GM23338 (cell line): ENCODE measurements around the gene NINL. TPM values are rescaled to one million over a fixed set of nuclear protein-coding genes. Genes with fewer than 3 reads are reported as not detected.

Experiments
- ATAC-seq: fragments of 200-7000 bp; cut with Tn5 transposase; 3 replicates; pipeline ENCODE4 v1.9.1; 2020
- DNase-seq: peaks from one replicate; pipeline ENCODE4 v3.0.0-alpha.2; 2015; ENCODE audit warnings: low spot score
- H2AFZ ChIP-seq: fragments of 200-600 bp; sonication (generic); 2 replicates; pipeline ENCODE4 v1.8.0; 2016; ENCODE audit warnings: antibody characterized with exemption, mild to moderate bottlenecking, moderate library complexity
- H3F3A ChIP-seq: fragments of 200-600 bp; sonication (generic); replicated peaks from 2 replicates; pipeline ENCODE4 v1.8.0; 2017; ENCODE audit warnings: antibody characterized with exemption, mixed run types, low read depth
- H3K27ac ChIP-seq: fragments of 200-600 bp; sonication (generic); 2 replicates; pipeline ENCODE4 v1.6.1; 2016; ENCODE audit warnings: low read depth
- H3K27me3 ChIP-seq: fragments of 200-600 bp; sonication (generic); 2 replicates; pipeline ENCODE4 v1.8.0; 2016; ENCODE audit warnings: mild to moderate bottlenecking, mixed run types, moderate library complexity; ENCODE audit not compliant: insufficient read depth
- H3K36me3 ChIP-seq: fragments of 200-600 bp; sonication (generic); 2 replicates; pipeline ENCODE4 v1.8.0; 2016; ENCODE audit warnings: mild to moderate bottlenecking; ENCODE audit not compliant: insufficient read depth
- H3K4me1 ChIP-seq: fragments of 200-600 bp; sonication (generic); 2 replicates; pipeline ENCODE4 v1.8.0; 2016; ENCODE audit warnings: mild to moderate bottlenecking, moderate library complexity; ENCODE audit not compliant: insufficient read depth
- H3K4me2 ChIP-seq: fragments of 200-600 bp; sonication (generic); 2 replicates; pipeline ENCODE4 v1.7.1; 2017; ENCODE audit warnings: mixed run types
- H3K4me3 ChIP-seq: fragments of 200-600 bp; sonication (generic); 2 replicates; pipeline ENCODE4 v1.6.1; 2016; ENCODE audit warnings: mixed run types
- H3K79me2 ChIP-seq: fragments of 200-600 bp; sonication (generic); replicated peaks from 2 replicates; pipeline ENCODE4 v1.8.0; 2017; ENCODE audit warnings: mild to moderate bottlenecking; ENCODE audit not compliant: insufficient read depth
- H3K9me2 ChIP-seq: fragments of 200-600 bp; sonication (generic); 2 replicates; pipeline ENCODE4 v1.8.0; 2017; ENCODE audit not compliant: insufficient read depth
- H4K20me1 ChIP-seq: fragments of 200-600 bp; sonication (generic); replicated peaks from 2 replicates; pipeline ENCODE4 v1.8.0; 2017; ENCODE audit warnings: mild to moderate bottlenecking; ENCODE audit not compliant: insufficient read depth
- H3K27ac Mint-ChIP-seq: 2 replicates; pipeline ENCODE4 v1.8.0; 2020; ENCODE audit warnings: inconsistent platforms, mild to moderate bottlenecking, moderate library complexity, mixed read lengths
- H3K27me3 Mint-ChIP-seq: 3 replicates; pipeline ENCODE4 v1.8.0; 2022; ENCODE audit warnings: low read depth, mild to moderate bottlenecking, moderate library complexity, mixed read lengths, inconsistent platforms; ENCODE audit not compliant: insufficient read depth, poor library complexity
- H3K36me3 Mint-ChIP-seq: 3 replicates; pipeline ENCODE4 v1.8.0; 2021; ENCODE audit warnings: low read depth, mild to moderate bottlenecking, inconsistent platforms, moderate library complexity, mixed read lengths
- H3K4me1 Mint-ChIP-seq: 3 replicates; pipeline ENCODE4 v1.8.0; 2020; ENCODE audit warnings: mild to moderate bottlenecking, inconsistent platforms, mixed read lengths
- H3K4me3 Mint-ChIP-seq: 3 replicates; pipeline ENCODE4 v1.8.0; 2021; ENCODE audit warnings: moderate library complexity, mild to moderate bottlenecking, inconsistent platforms, mixed read lengths
- H3K9me3 Mint-ChIP-seq: 3 replicates; pipeline ENCODE4 v1.8.0; 2020; ENCODE audit warnings: moderate library complexity, mild to moderate bottlenecking, inconsistent platforms, mixed read lengths
- CTCF ChIP-seq, 2 experiments: fragments of 200-600 bp in 1 of 2; sonication (generic) in 1 of 2; conservative IDR thresholded peaks; 2 replicates each; pipeline versions ENCODE4 v1.5.1 to v1.6.1; 2016 to 2017; ENCODE audit warnings: antibody characterized with exemption in 2 of 2, low read depth in 2 of 2, mild to moderate bottlenecking in 2 of 2, moderate library complexity in 1 of 2
- ETS1 ChIP-seq: IDR thresholded peaks from 2 replicates; pipeline ENCODE4 v1.6.1; 2016; ENCODE audit warnings: antibody characterized with exemption
- EZH2 ChIP-seq: fragments of 200-600 bp; sonication (generic); IDR thresholded peaks from one replicate; pipeline ENCODE4 v1.8.0; 2017; ENCODE audit warnings: antibody characterized with exemption, mild to moderate bottlenecking, low read depth; ENCODE audit not compliant: unreplicated experiment
- EZH2phosphoT487 ChIP-seq: fragments of 200-600 bp; sonication (generic); IDR thresholded peaks from one replicate; pipeline ENCODE4 v1.8.1; 2018; ENCODE audit warnings: antibody characterized with exemption; ENCODE audit not compliant: unreplicated experiment
- REST ChIP-seq: IDR thresholded peaks from one replicate; pipeline ENCODE4 v1.6.1; 2018; ENCODE audit warnings: antibody characterized with exemption; ENCODE audit not compliant: unreplicated experiment
- STAT1 ChIP-seq: IDR thresholded peaks from one replicate; pipeline ENCODE4 v1.6.1; 2016; ENCODE audit warnings: antibody characterized with exemption; ENCODE audit not compliant: unreplicated experiment
- ZNF331 ChIP-seq: fragments of 250-450 bp; sonication (Bioruptor Pico); IDR thresholded peaks from 2 replicates; pipeline ENCODE4 v1.5.0; 2020; ENCODE audit warnings: low read depth, mild to moderate bottlenecking, moderate library complexity
- ZNF462 ChIP-seq: fragments of 250-450 bp; sonication (Bioruptor Pico); IDR thresholded peaks from 2 replicates; pipeline ENCODE4 v1.5.0; 2020; ENCODE audit warnings: mild to moderate bottlenecking, moderate library complexity
- polyA plus RNA-seq: library from polyadenylated mRNA; unstranded; fragments of >200 nt; fragmentation: Nextera tagmentation; extraction: Ambion mirVana; gene quantifications from 2 replicates; pipeline ENCODE4 v1.2.1, GENCODE V29; 2016
- total RNA-seq: library from RNA; depleted of rRNA; stranded (reverse); fragments of >200 nt; shearing (Covaris generic); gene quantifications from 2 replicates; pipeline ENCODE4 v1.2.3, GENCODE V29; 2014

Gene NINL
- total and polyA plus RNA-seq, 2 experiments from 2014 or later: 18.0 to 31.2 TPM

- Histone ChIP-seq H3K36me3 (peaks cover 5% of the 10 kb centered on the region), H3K9me2 (no peaks in the 10 kb centered on the region), H3K79me2 (no peaks in the 10 kb centered on the region), H3K27ac (no peak overlapping the region), H3K27me3 (no peaks in the 10 kb centered on the region), H4K20me1 (no peaks in the 10 kb centered on the region; the same call in 1 of the 2 replicates), H3F3A (no peaks in the 10 kb centered on the region), H3K4me2 (no peak overlapping the region), H3K4me1 (no peaks in the 10 kb centered on the region), H3K4me3 (no peak overlapping the region), H2AFZ (no peak overlapping the region)
- Mint-ChIP-seq H3K4me1 (no peaks in the 10 kb centered on the region), H3K27me3 (peaks cover 19% of the 10 kb centered on the region), H3K4me3 (no peak overlapping the region), H3K36me3 (peaks cover 43% of the 10 kb centered on the region), H3K27ac (no peak overlapping the region), H3K9me3 (no peaks in the 10 kb centered on the region)
- ATAC-seq (no peak), DNase-seq (no peak)
- TF ChIP-seq ETS1 (no peak), CTCF (conservative IDR thresholded peaks at IDR 0.05; ENCODE audit: low read depth in 2 of 2) (no peak), ZNF331 (CRISPR knock-in tag) (no peak), ZNF462 (CRISPR knock-in tag) (no peak), REST (no peak), STAT1 (no peak), EZH2phosphoT487 (no peak), EZH2 (no peak)
Observed at GRCh38 chr20:25460566-25461280, 124.6 kb downstream of the NINL start.
